ENCODE data around the gene HS1BP3. TPM values are rescaled to one million over a fixed set of nuclear protein-coding genes. Genes with fewer than 3 reads are reported as not detected.

Gene HS1BP3
- total and polyA plus RNA-seq, 2 of the 13 experiments (the other 11 are each of a cell fraction or from before 2014, with no cell fraction given), result 15.2 to 22.0 TPM

- TF ChIP-seq ZNF703 (CRISPR knock-in tag; IDR thresholded peaks at IDR 0.05; ENCODE audit: borderline replicate concordance) (peak; percentile 85; the same call in 1 of the 2 replicates), REL (CRISPR knock-in tag; conservative IDR thresholded peaks at IDR 0.05) (0 out of 2 replicates have a peak, but pooled peaks have one; percentile 12), ZNF788 (CRISPR knock-in tag; IDR thresholded peaks at IDR 0.05; ENCODE audit: borderline replicate concordance) (peak; percentile 74; the same call in 1 of the 2 replicates), SOX6 (IDR thresholded peaks at IDR 0.05) (no peak), SOX6 (CRISPR knock-in tag; IDR thresholded peaks at IDR 0.05) (0 out of 2 replicates have a peak, but pooled peaks have one; percentile 32), ATF5 (CRISPR knock-in tag; IDR thresholded peaks at IDR 0.05; ENCODE audit: low read depth) (peak; percentile 44; the same call in 1 of the 2 replicates), ETV6 (CRISPR knock-in tag; conservative IDR thresholded peaks at IDR 0.05) (no peak), SPEN (CRISPR knock-in tag; IDR thresholded peaks at IDR 0.05; ENCODE audit: low read depth) (no peak), ZNF777 (CRISPR knock-in tag; IDR thresholded peaks at IDR 0.05) (peak; percentile 99), ZNF761 (CRISPR knock-in tag; conservative IDR thresholded peaks at IDR 0.05) (0 out of 2 replicates have a peak, but pooled peaks have one; percentile 71), ARNTL (CRISPR knock-in tag; IDR thresholded peaks at IDR 0.05) (peak; percentile 75; the same call in 1 of the 2 replicates), RARA (CRISPR knock-in tag; IDR thresholded peaks at IDR 0.05) (no peak), DNMT3B (CRISPR knock-in tag; conservative IDR thresholded peaks at IDR 0.05) (no peak), DPF2 (CRISPR knock-in tag; IDR thresholded peaks at IDR 0.05; ENCODE audit: borderline replicate concordance, low read depth) (0 out of 2 replicates have a peak, but pooled peaks have one; percentile 16), HOXA9 (CRISPR knock-in tag; IDR thresholded peaks at IDR 0.05; ENCODE audit: borderline replicate concordance) (peak; percentile 80; the same call in 1 of the 2 replicates), ZNF121 (CRISPR knock-in tag; IDR thresholded peaks at IDR 0.05) (no peak), SALL1 (CRISPR knock-in tag; IDR thresholded peaks at IDR 0.05) (peak; percentile 50), LBX2 (CRISPR knock-in tag; IDR thresholded peaks at IDR 0.05; ENCODE audit: borderline replicate concordance) (no peak)
- TF ChIP-seq, protein P1, sequence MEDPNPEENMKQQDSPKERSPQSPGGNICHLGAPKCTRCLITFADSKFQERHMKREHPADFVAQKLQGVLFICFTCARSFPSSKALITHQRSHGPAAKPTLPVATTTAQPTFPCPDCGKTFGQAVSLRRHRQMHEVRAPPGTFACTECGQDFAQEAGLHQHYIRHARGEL (CRISPR knock-in tag; IDR thresholded peaks at IDR 0.05), result 0 out of 2 replicates have a peak, but pooled peaks have one; percentile 77
- TF ChIP-seq, protein P2, sequence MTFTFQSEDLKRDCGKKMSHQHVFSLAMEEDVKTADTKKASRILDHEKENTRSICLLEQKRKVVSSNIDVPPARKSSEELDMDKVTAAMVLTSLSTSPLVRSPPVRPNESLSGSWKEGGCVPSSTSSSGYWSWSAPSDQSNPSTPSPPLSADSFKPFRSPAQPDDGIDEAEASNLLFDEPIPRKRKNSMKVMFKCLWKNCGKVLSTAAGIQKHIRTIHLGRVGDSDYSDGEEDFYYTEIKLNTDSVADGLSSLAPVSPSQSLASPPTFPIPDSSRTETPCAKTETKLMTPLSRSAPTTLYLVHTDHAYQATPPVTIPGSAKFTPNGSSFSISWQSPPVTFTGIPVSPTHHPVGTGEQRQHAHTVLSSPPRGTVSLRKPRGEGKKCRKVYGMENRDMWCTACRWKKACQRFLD (CRISPR knock-in tag; IDR thresholded peaks at IDR 0.05; ENCODE audit: borderline replicate concordance), result peak; percentile 64; the same call in 1 of the 2 replicates
- TF ChIP-seq, protein P3, sequence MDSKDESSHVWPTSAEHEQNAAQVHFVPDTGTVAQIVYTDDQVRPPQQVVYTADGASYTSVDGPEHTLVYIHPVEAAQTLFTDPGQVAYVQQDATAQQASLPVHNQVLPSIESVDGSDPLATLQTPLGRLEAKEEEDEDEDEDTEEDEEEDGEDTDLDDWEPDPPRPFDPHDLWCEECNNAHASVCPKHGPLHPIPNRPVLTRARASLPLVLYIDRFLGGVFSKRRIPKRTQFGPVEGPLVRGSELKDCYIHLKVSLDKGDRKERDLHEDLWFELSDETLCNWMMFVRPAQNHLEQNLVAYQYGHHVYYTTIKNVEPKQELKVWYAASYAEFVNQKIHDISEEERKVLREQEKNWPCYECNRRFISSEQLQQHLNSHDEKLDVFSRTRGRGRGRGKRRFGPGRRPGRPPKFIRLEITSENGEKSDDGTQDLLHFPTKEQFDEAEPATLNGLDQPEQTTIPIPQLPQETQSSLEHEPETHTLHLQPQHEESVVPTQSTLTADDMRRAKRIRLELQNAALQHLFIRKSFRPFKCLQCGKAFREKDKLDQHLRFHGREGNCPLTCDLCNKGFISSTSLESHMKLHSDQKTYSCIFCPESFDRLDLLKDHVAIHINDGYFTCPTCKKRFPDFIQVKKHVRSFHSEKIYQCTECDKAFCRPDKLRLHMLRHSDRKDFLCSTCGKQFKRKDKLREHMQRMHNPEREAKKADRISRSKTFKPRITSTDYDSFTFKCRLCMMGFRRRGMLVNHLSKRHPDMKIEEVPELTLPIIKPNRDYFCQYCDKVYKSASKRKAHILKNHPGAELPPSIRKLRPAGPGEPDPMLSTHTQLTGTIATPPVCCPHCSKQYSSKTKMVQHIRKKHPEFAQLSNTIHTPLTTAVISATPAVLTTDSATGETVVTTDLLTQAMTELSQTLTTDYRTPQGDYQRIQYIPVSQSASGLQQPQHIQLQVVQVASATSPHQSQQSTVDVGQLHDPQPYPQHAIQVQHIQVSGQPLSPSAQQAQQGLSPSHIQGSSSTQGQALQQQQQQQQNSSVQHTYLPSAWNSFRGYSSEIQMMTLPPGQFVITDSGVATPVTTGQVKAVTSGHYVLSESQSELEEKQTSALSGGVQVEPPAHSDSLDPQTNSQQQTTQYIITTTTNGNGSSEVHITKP (CRISPR knock-in tag; IDR thresholded peaks at IDR 0.05; ENCODE audit: low read depth), result no peak
These were observed 15.6 kb upstream of the HS1BP3 start, which contains the start of gene GDF7 (continued) for GRCh38 chr2:20666304-20667150.

Measured in HepG2 (cell line).